ENCODE data around the gene POR.

Gene POR

DNA sequence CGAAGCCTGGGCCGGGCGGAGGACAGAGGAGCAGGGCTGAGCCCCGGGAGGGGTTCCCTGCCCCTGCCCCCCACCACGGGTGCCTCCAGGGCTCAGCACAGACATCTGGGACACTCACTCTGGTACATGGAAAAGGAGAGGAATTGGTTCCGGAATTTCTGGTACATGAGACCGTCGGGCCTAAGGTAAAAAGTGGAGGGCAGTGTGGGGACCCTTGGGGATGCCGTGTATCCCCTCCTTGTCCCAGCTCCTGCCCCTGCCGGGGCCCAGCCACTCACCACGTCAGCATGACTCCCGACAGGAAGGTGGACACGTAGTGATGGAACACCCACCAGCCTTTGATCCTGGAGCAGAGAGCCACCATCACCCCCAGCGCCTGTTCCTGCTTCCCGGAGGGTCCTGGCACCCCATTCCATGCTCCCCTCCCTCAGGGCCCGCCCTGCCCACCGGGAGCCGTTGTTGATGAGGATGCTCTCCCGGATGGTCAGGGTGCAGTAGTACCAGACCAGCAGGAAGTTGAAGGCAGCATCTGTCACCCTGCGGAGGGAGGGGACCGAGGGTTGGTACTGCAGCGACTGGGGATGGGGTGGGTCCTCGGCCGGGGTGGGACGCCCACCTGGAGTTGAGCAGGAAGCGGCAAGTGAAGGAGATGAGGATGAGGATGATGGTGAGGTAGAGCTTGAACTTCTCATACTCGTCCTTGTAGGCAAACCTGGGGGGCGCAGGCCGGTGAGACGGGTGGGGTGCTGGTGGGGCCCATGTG, 73.0 kb downstream of the POR start:
- TF ChIP-seq, protein P1, sequence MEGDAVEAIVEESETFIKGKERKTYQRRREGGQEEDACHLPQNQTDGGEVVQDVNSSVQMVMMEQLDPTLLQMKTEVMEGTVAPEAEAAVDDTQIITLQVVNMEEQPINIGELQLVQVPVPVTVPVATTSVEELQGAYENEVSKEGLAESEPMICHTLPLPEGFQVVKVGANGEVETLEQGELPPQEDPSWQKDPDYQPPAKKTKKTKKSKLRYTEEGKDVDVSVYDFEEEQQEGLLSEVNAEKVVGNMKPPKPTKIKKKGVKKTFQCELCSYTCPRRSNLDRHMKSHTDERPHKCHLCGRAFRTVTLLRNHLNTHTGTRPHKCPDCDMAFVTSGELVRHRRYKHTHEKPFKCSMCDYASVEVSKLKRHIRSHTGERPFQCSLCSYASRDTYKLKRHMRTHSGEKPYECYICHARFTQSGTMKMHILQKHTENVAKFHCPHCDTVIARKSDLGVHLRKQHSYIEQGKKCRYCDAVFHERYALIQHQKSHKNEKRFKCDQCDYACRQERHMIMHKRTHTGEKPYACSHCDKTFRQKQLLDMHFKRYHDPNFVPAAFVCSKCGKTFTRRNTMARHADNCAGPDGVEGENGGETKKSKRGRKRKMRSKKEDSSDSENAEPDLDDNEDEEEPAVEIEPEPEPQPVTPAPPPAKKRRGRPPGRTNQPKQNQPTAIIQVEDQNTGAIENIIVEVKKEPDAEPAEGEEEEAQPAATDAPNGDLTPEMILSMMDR (IDR thresholded peaks at IDR 0.05; ENCODE audit: low read length) = no peak
- TF ChIP-seq EZH2 (IDR thresholded peaks at IDR 0.05; ENCODE audit: borderline replicate concordance, low read length) = no peak
- no peak overlapping the region for H3K4me3 ChIP-seq (ENCODE audit: low read depth, low read length, poor library complexity, severe bottlenecking)
- H3K9me2 ChIP-seq (ENCODE audit: low read depth, low read length) = no peaks in the 10 kb centered on the region
- H3K9ac ChIP-seq (ENCODE audit: low read length) = no peak overlapping the region
- no peaks in the 10 kb centered on the region for H3K27me3 ChIP-seq (ENCODE audit: insufficient read depth, low read length)
- H2AFZ ChIP-seq (ENCODE audit: low read length) = no peak overlapping the region
- H3K4me2 ChIP-seq (ENCODE audit: low read length) = no peak overlapping the region
- no peaks in the 10 kb centered on the region for H3F3A ChIP-seq (ENCODE audit: insufficient read depth, low read length)
- peaks cover 38% of the 10 kb centered on the region for H3K36me3 ChIP-seq (ENCODE audit: insufficient read depth, low read length)
- no peak overlapping the region for H3K27ac ChIP-seq (ENCODE audit: low read depth, low read length, poor library complexity, severe bottlenecking)
- no peaks in the 10 kb centered on the region for H4K20me1 ChIP-seq (ENCODE audit: insufficient read depth, low read length)
- peaks cover 4% of the 10 kb centered on the region for H3K4me1 ChIP-seq (ENCODE audit: insufficient read depth, low read length, severe bottlenecking)
- H3K79me2 ChIP-seq (ENCODE audit: insufficient read depth, low read length) = no peaks in the 10 kb centered on the region
- H3K9me3 ChIP-seq (ENCODE audit: low read length) = no peaks in the 10 kb centered on the region

DNA sequence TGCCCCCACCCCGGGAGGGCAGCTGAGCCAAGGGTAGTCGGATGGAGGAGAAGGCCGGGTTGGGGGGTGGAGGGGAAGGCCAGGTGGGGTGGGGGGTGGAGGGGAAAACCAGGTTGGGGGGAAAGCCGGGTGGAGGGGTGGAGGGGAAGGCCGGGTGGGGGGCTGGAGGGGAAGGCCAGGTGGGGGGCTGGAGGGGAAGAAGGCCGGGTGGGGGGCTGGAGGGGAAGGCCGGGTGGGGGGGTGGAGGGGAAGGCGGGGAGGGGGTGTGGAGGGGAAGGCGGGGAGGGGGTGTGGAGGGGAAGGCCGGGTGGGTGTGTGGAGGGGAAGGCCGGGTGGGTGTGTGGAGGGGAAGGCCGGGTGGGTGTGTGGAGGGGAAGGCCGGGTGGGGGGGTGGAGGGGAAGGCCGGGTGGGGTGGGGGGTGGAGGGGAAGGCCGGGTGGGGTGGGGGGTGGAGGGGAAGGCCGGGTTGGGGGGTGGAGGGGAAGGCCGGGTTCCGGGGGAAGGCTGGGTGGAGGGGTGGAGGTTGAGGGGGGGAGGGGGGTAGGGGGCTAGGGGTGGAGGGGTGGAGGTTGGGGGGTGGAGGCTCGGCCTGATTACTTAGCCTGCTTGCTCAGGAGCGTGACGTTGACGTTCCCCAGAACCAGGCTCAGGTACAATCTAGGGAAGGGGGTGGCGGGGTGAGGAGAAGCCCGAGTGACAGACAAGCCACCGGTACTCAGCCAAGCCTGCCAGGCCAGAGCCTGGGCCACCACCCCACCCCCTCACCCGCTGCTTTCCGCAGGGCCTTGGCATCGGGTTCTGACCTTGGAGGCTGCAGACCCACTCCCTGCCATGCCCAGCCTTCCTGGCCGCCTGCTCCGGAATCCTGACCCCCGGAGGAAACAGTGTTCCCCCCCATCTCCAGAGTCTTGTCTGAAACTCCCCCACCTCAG, 73.9 kb downstream of the POR start:
- H3K9me2 ChIP-seq (ENCODE audit: low read depth, low read length) = no peaks in the 10 kb centered on the region
- no peak overlapping the region for H3K4me3 ChIP-seq (ENCODE audit: low read depth, low read length, poor library complexity, severe bottlenecking)
- no peak overlapping the region for H3K9ac ChIP-seq (ENCODE audit: low read length)
- no peaks in the 10 kb centered on the region for H3K79me2 ChIP-seq (ENCODE audit: insufficient read depth, low read length)
- H3K4me1 ChIP-seq (ENCODE audit: insufficient read depth, low read length, severe bottlenecking) = peaks cover 4% of the 10 kb centered on the region
- H3K4me2 ChIP-seq (ENCODE audit: low read length) = no peak overlapping the region; the same call in 1 of the 2 replicates
- no peak overlapping the region for H2AFZ ChIP-seq (ENCODE audit: low read length)
- no peak overlapping the region for H3K27ac ChIP-seq (ENCODE audit: low read depth, low read length, poor library complexity, severe bottlenecking)
- no peaks in the 10 kb centered on the region for H4K20me1 ChIP-seq (ENCODE audit: insufficient read depth, low read length)
- peaks cover 33% of the 10 kb centered on the region for H3K36me3 ChIP-seq (ENCODE audit: insufficient read depth, low read length)
- no peaks in the 10 kb centered on the region for H3F3A ChIP-seq (ENCODE audit: insufficient read depth, low read length)
- no peak for TF ChIP-seq EZH2 (IDR thresholded peaks at IDR 0.05; ENCODE audit: borderline replicate concordance, low read length)
- TF ChIP-seq, protein P1 (IDR thresholded peaks at IDR 0.05; ENCODE audit: low read length) = no peak
- H3K27me3 ChIP-seq (ENCODE audit: insufficient read depth, low read length) = no peaks in the 10 kb centered on the region
- H3K9me3 ChIP-seq (ENCODE audit: low read length) = no peaks in the 10 kb centered on the region

DNA sequence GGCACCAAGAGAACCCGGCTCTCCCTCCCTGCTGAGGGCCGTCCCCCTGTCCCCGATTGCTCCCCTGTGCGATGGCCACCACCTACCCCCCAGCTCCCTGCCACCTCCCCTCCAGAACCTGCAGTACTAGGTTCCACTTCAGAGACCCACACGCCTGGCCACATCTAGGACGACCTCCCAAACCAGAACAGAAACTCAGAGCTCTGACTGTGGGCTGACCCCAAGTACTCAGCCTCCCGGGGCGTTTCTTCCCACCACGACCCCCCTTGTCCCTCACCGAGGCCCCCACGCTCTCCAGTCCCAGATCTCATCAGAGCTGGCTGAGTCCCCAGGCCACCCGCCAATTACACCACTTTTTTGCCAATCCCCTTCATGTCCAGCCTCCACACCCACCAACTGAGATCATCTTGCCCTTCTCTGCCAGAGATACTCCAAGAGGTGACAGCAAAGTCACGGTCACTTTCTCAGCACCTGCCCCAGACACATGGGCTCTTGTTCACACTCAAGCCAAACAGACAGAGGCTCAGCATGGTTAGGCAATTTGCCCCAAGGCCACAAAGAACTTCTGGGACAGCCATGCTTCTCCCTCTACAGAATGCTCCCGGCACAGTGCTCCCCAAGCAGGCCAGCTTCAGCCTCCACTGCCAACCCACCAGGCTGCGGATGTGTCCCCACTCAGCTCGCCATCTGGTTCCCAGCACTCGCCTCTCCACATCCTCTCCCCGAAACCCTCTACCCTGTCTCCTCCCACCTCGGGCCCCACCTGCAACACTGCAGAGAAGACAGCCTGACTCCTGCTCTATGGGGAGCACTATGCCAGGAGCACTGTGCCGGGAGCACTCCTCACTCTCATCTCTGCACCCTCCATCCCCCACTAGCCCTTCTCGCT, 74.8 kb downstream of the POR start:
- Histone ChIP-seq H3K4me1 (ENCODE audit: insufficient read depth, low read length, severe bottlenecking) (peaks cover 9% of the 10 kb centered on the region), H3K9me2 (ENCODE audit: low read depth, low read length) (no peaks in the 10 kb centered on the region), H3K4me2 (ENCODE audit: low read length) (no peak overlapping the region; the same call in 1 of the 2 replicates), H2AFZ (ENCODE audit: low read length) (no peak overlapping the region), H3K27ac (ENCODE audit: low read depth, low read length, poor library complexity, severe bottlenecking) (no peak overlapping the region), H3K9ac (ENCODE audit: low read length) (no peak overlapping the region), H3K4me3 (ENCODE audit: low read depth, low read length, poor library complexity, severe bottlenecking) (no peak overlapping the region), H3K9me3 (ENCODE audit: low read length) (no peaks in the 10 kb centered on the region), H4K20me1 (ENCODE audit: insufficient read depth, low read length) (no peaks in the 10 kb centered on the region), H3K79me2 (ENCODE audit: insufficient read depth, low read length) (no peaks in the 10 kb centered on the region), H3F3A (ENCODE audit: insufficient read depth, low read length) (no peaks in the 10 kb centered on the region), H3K36me3 (ENCODE audit: insufficient read depth, low read length) (peaks cover 32% of the 10 kb centered on the region), H3K27me3 (ENCODE audit: insufficient read depth, low read length) (no peaks in the 10 kb centered on the region)
- no peak for TF ChIP-seq EZH2 (IDR thresholded peaks at IDR 0.05; ENCODE audit: borderline replicate concordance, low read length)
- TF ChIP-seq, protein P1 (IDR thresholded peaks at IDR 0.05; ENCODE audit: low read length) = no peak

All from OCI-LY1 (cell line).